Lower leg skin (tissue), 4 donors: ENCODE measurements around the gene SLC4A2. TPM values are rescaled to one million over a fixed set of nuclear protein-coding genes. Genes with fewer than 3 reads are reported as not detected.

Experiments
- DNase-seq, 2 donors: peaks; one replicate each; pipeline ENCODE4 v3.0.0-alpha.2; 2019; ENCODE audit warnings: low spot score in 2 of 2
- H3K4me3 ChIP-seq: fragments of 200-600 bp; sonication (generic); 2 replicates; pipeline ENCODE4 v1.5.1; 2017; ENCODE audit warnings: mild to moderate bottlenecking, low read depth; ENCODE audit not compliant: poor library complexity, severe bottlenecking
- CTCF ChIP-seq, 3 donors: fragments of 450-650 bp; IDR thresholded peaks; one replicate each; pipeline ENCODE4 v1.5.1; 2016; ENCODE audit warnings: antibody characterized with exemption in 3 of 3, mild to moderate bottlenecking in 3 of 3, moderate library complexity in 2 of 3
- POLR2A ChIP-seq, 2 donors: fragments of 450-650 bp; IDR thresholded peaks; one replicate each; pipeline ENCODE4 v1.6.1; 2016 to 2017; ENCODE audit warnings: antibody characterized with exemption in 2 of 2, mild to moderate bottlenecking in 1 of 2, moderate library complexity in 1 of 2
- WGBS, 2 donors: methylation state at CpG; one replicate each; pipeline ENCODE4 v1.1.5; 2018; 5-methylcytosine and 5-hydroxymethylcytosine counted together
- intact Hi-C: fragments of 100-400 bp; cut with DNase I; formaldehyde crosslinking; loops from one replicate; pipeline ENCODE4 v1.15.0; 2023; ENCODE audit warnings: low total_unique reads
- total RNA-seq, 4 donors: library from RNA; depleted of rRNA; stranded (reverse); fragments of >200 nt; gene quantifications; one replicate each; pipeline ENCODE4 v1.1.0, GENCODE V29; 2016

Gene SLC4A2
- total RNA-seq, 4 donors from 2014 or later = 56.3 to 83.5 (median 67.7) TPM

GRCh38 chr7:151034312-151035025 is 24.9 kb upstream of the SLC4A2 start:
- H3K4me3 ChIP-seq = no peak overlapping the region
- TF ChIP-seq POLR2A (IDR thresholded peaks at IDR 0.05) (no peak), CTCF (IDR thresholded peaks at IDR 0.05) (no peak)
- WGBS, 2 donors = 95 to 96% methylated on average over 14 to 18 of the region's 21 CpGs
- intact Hi-C loops = no loop called here
- no peak for DNase-seq

- DNase-seq = no peak
- intact Hi-C loops = no loop called here
- WGBS, 2 donors = 89% methylated on average over 21 of the region's 21 CpGs
- TF ChIP-seq POLR2A (IDR thresholded peaks at IDR 0.05) (no peak), CTCF (IDR thresholded peaks at IDR 0.05) (no peak)
- no peak overlapping the region for H3K4me3 ChIP-seq
These were observed 24.2 kb upstream of the SLC4A2 start for GRCh38 chr7:151035026-151035717.

DNA sequence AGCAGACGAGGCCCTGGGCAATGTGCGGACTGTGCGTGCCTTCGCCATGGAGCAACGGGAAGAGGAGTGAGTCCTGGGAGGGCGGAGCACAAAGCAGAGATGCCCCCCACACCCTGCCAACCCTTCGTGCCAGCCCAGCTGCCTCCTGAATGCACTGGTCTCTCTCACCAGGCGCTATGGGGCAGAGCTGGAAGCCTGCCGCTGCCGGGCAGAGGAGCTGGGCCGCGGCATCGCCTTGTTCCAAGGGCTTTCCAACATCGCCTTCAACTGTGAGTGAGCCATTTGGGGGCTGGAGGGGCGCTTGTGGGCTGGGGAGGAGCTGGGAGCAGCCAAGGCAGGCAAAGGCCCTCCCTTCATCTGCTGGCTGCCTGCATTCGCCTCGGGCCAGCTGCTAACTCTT is 23.5 kb upstream of the SLC4A2 start:
- H3K4me3 ChIP-seq = no peak overlapping the region
- no peak for TF ChIP-seq CTCF (IDR thresholded peaks at IDR 0.05)
- no peak for TF ChIP-seq POLR2A (IDR thresholded peaks at IDR 0.05)
- WGBS, 2 donors = 90 to 95% methylated on average over 12 to 14 of the region's 17 CpGs
- intact Hi-C loops = no loop called here
- DNase-seq = no peak

- intact Hi-C loops = no loop called here
- DNase-seq = peak in 1 of 2 donors; percentile 92
- WGBS, 2 donors = 37 to 48% methylated on average over 12 of the region's 12 CpGs
These were observed 20.2 kb upstream of the SLC4A2 start for GRCh38 chr7:151038951-151039849.

More at GRCh38 chr7:151038951-151039849, 20.2 kb upstream of the SLC4A2 start:
- no peak overlapping the region for H3K4me3 ChIP-seq
- TF ChIP-seq CTCF (IDR thresholded peaks at IDR 0.05) (no peak), POLR2A (IDR thresholded peaks at IDR 0.05) (no peak)
